Smooth muscle cell (in vitro differentiated cells): ENCODE data around the gene STPG2. TPM values are rescaled to one million over a fixed set of nuclear protein-coding genes. Genes with fewer than 3 reads are reported as not detected.
"Not testable (repeated sequence)": the region's sequence is repeated elsewhere in the genome, so short reads cannot be mapped to it uniquely, and the experiment has no call there.

Experiments used
- DNase-seq: peaks from one replicate; lab custom pipeline; 2025; ENCODE audit not compliant: unreplicated experiment; lab: John Stamatoyannopoulos, UW
- H2AFZ ChIP-seq: fragments of 200-600 bp; sonication (generic); 2 replicates; pipeline ENCODE4 v1.6.0; 2016; ENCODE audit warnings: antibody characterized with exemption, low read depth, mild to moderate bottlenecking
- H3F3A ChIP-seq: fragments of 200-600 bp; sonication (generic); 2 replicates; pipeline ENCODE4 v1.6.0; 2017; ENCODE audit warnings: antibody characterized with exemption, low read depth
- H3K27ac ChIP-seq: fragments of 200-600 bp; sonication (generic); 2 replicates; pipeline ENCODE4 v1.5.1; 2016; ENCODE audit warnings: low read depth, mild to moderate bottlenecking
- H3K27me3 ChIP-seq: fragments of 200-600 bp; sonication (generic); 2 replicates; pipeline ENCODE4 v1.6.1; 2016; ENCODE audit warnings: low read depth, mild to moderate bottlenecking
- H3K36me3 ChIP-seq: fragments of 200-600 bp; sonication (generic); 2 replicates; pipeline ENCODE4 v1.5.1; 2016; ENCODE audit warnings: low read depth
- H3K4me1 ChIP-seq: fragments of 200-600 bp; sonication (generic); 2 replicates; pipeline ENCODE4 v1.5.1; 2016; ENCODE audit warnings: low read depth
- H3K4me2 ChIP-seq: fragments of 200-600 bp; sonication (generic); 2 replicates; pipeline ENCODE4 v1.6.0; 2016; ENCODE audit warnings: mild to moderate bottlenecking
- H3K4me3 ChIP-seq: fragments of 200-600 bp; sonication (generic); 2 replicates; pipeline ENCODE4 v1.5.1; 2016; ENCODE audit warnings: mild to moderate bottlenecking
- H3K79me2 ChIP-seq: fragments of 200-600 bp; sonication (generic); 2 replicates; pipeline ENCODE4 v1.6.0; 2016; ENCODE audit warnings: low read depth, mild to moderate bottlenecking
- H3K9ac ChIP-seq: fragments of 200-600 bp; sonication (generic); 2 replicates; pipeline ENCODE4 v1.6.0; 2016; ENCODE audit warnings: low read depth
- H3K9me3 ChIP-seq: fragments of 200-600 bp; sonication (generic); replicated peaks from 2 replicates; pipeline ENCODE4 v1.5.1; 2016; ENCODE audit warnings: low read depth
- H4K20me1 ChIP-seq: fragments of 200-600 bp; sonication (generic); 2 replicates; pipeline ENCODE4 v1.6.0; 2016; ENCODE audit warnings: low read depth
- WGBS: methylation state at CpG from one replicate; pipeline ENCODE4 v1.1.7; 2016; ENCODE audit warnings: low lambda C conversion rate; 5-methylcytosine and 5-hydroxymethylcytosine counted together
- polyA plus RNA-seq: library from polyadenylated mRNA; unstranded; fragments of >200 nt; fragmentation: Nextera tagmentation; extraction: Ambion mirVana; gene quantifications from 2 replicates; pipeline ENCODE4 v1.2.1, GENCODE V29; 2016
- total RNA-seq: library from RNA; depleted of rRNA; stranded (reverse); fragments of >200 nt; gene quantifications from 2 replicates; pipeline ENCODE4 v1.2.3, GENCODE V29; 2014
- TF ChIP-seq, protein P1 (sequence below): fragments of 200-600 bp; sonication (generic); IDR thresholded peaks from 2 replicates; pipeline ENCODE4 v1.5.1; 2017; ENCODE audit warnings: borderline replicate concordance, mild to moderate bottlenecking, antibody characterized with exemption; ENCODE audit not compliant: insufficient read depth, poor library complexity, severe bottlenecking

STPG2 gene
- total and polyA plus RNA-seq, 2 experiments from 2014 or later = 0.09 to 0.31 TPM

DNA sequence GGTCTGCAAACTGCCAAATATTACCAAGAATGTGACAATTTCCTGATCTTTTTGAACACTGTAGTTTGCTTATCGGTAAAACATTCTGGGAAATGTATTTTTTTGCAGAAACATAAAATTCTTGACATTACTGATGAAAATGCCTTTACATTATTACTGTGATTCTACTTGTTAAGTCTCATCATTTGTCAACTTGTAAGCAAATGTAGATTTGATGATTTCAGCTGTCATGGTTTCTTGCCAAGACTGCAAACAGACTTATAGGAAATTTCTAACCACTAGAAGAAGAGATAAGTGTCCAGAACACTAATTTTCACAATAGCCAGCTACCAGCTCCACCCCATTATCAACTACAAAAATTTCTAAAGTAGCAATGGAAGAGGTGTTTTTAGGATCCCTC lies 560.4 kb downstream of the STPG2 start:
- H2AFZ ChIP-seq = no peak overlapping the region
- no peaks in the 10 kb centered on the region for H3F3A ChIP-seq
- TF ChIP-seq, protein P1, sequence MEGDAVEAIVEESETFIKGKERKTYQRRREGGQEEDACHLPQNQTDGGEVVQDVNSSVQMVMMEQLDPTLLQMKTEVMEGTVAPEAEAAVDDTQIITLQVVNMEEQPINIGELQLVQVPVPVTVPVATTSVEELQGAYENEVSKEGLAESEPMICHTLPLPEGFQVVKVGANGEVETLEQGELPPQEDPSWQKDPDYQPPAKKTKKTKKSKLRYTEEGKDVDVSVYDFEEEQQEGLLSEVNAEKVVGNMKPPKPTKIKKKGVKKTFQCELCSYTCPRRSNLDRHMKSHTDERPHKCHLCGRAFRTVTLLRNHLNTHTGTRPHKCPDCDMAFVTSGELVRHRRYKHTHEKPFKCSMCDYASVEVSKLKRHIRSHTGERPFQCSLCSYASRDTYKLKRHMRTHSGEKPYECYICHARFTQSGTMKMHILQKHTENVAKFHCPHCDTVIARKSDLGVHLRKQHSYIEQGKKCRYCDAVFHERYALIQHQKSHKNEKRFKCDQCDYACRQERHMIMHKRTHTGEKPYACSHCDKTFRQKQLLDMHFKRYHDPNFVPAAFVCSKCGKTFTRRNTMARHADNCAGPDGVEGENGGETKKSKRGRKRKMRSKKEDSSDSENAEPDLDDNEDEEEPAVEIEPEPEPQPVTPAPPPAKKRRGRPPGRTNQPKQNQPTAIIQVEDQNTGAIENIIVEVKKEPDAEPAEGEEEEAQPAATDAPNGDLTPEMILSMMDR = no peak
- no peaks in the 10 kb centered on the region for H4K20me1 ChIP-seq
- no peaks in the 10 kb centered on the region for H3K79me2 ChIP-seq
- H3K9me3 ChIP-seq = no peaks in the 10 kb centered on the region
- no peaks in the 10 kb centered on the region for H3K4me1 ChIP-seq
- H3K4me2 ChIP-seq = no peak overlapping the region
- WGBS = 76% methylated on average over 1 of the region's 1 CpG
- H3K27ac ChIP-seq = no peak overlapping the region
- no peak for DNase-seq
- no peak overlapping the region for H3K4me3 ChIP-seq
- no peak overlapping the region for H3K9ac ChIP-seq
- no peaks in the 10 kb centered on the region for H3K27me3 ChIP-seq
- no peaks in the 10 kb centered on the region for H3K36me3 ChIP-seq

DNA sequence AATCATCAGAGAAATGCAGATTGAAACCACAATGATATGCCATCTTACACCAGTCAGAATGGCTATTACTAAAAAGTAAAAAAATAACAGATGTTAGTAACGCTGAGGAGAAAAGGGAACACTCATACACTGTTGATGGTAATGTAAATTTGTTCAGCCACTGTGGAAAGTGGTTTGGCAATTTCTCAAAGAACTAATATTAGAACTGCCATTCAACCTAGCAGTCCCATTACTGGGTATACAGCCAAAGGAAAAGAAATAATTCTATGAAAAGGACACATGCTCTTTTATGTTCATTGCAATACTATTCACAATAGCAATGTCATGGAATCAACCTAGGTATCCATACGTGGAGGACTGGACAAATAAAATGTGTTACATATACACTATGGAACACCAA lies 566.3 kb downstream of the STPG2 start:
- H3F3A ChIP-seq = no peaks in the 10 kb centered on the region
- H3K9ac ChIP-seq = no peak overlapping the region
- no peak overlapping the region for H2AFZ ChIP-seq
- no peaks in the 10 kb centered on the region for H3K27me3 ChIP-seq
- H3K36me3 ChIP-seq = no peaks in the 10 kb centered on the region
- no peaks in the 10 kb centered on the region for H3K4me1 ChIP-seq
- H4K20me1 ChIP-seq = no peaks in the 10 kb centered on the region
- no peaks in the 10 kb centered on the region for H3K79me2 ChIP-seq
- TF ChIP-seq, protein P1 = no peak
- DNase-seq = no peak
- no peaks in the 10 kb centered on the region for H3K9me3 ChIP-seq
- 85% methylated on average over 2 of the region's 2 CpGs for WGBS
- no peak overlapping the region for H3K4me2 ChIP-seq
- no peak overlapping the region for H3K4me3 ChIP-seq
- H3K27ac ChIP-seq = no peak overlapping the region

DNA sequence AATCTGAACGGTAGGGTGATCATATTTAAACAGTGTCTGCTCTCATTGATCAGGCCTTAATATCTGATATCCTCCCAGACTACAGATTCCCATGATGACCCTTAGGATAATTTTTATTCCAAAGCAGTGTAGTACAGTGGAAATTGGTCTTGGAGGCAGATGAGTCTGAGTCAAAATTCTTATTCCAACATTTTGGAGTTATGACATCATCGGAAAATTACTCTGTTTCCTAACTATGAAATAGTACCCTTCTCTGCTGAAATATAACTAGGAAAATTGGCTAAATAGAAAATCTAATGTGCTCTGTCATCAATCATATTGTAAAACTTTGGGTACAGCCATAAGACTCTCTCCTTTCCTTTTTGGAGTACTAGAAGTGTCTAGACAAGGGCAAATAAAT lies 583.3 kb downstream of the STPG2 start:
- Histone ChIP-seq H3K27ac (no peak overlapping the region), H2AFZ (no peak overlapping the region), H3K79me2 (no peaks in the 10 kb centered on the region), H3F3A (no peaks in the 10 kb centered on the region), H4K20me1 (no peaks in the 10 kb centered on the region), H3K27me3 (no peaks in the 10 kb centered on the region), H3K9me3 (no peaks in the 10 kb centered on the region), H3K9ac (no peak overlapping the region), H3K4me3 (no peak overlapping the region), H3K4me2 (no peak overlapping the region), H3K36me3 (no peaks in the 10 kb centered on the region), H3K4me1 (no peaks in the 10 kb centered on the region)
- DNase-seq = no peak
- TF ChIP-seq, protein P1 = no peak
- WGBS = 88% methylated on average over 2 of the region's 2 CpGs

DNA sequence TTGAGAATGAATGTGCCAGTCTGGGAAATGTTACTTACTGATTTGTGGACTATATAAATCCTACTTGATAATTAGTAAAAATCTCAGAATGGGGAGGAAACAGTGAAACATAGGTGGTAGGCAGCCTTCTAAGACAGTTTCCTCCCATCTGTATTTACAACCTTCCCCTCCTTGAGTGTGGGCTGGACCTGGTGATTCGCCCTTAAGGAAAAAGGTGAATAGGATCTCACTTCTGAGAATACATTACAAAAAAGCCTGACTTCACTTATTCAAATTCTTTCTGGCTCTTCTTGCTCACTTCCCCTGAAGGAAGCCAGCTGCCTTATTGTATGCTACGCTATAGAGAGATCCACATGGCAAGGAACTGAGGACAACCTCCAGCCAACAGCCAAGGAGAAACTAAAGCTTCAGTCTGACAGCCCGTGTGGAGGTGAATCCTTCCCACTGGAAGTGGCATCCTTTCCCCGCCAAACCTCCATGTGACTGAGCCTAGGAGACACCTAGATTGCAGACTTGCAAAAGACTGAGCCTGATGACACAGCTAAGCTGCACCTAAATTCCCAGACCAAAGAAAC lies 585.0 kb downstream of the STPG2 start:
- Histone ChIP-seq H3F3A (no peaks in the 10 kb centered on the region), H3K27ac (no peak overlapping the region), H3K9me3 (no peaks in the 10 kb centered on the region), H2AFZ (no peak overlapping the region), H3K4me1 (no peaks in the 10 kb centered on the region), H3K9ac (no peak overlapping the region), H4K20me1 (no peaks in the 10 kb centered on the region), H3K4me2 (no peak overlapping the region), H3K27me3 (no peaks in the 10 kb centered on the region), H3K79me2 (no peaks in the 10 kb centered on the region), H3K4me3 (no peak overlapping the region), H3K36me3 (no peaks in the 10 kb centered on the region)
- no peak for DNase-seq
- TF ChIP-seq, protein P1 = no peak
- 56% methylated on average over 4 of the region's 4 CpGs for WGBS

DNA sequence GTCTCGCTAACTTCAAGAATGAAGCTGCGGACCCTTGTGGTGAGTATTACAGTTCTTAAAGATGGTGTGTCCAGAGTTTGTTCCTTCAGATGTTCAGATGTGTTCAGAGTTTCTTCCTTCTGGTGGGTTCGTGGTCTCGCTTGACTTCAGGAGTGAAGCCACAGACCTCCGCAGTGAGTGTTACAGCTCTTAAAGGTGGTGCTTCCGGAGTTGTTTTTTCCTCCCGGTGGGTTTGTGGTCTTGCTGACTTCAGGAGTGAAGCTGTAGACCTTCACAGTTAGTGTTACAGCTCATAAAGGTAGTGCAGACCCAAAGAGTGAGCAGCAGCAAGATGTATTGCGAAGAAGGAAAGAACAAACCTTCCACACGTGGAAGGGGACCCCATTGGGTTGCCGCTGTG lies 592.6 kb downstream of the STPG2 start:
- WGBS = 94% methylated on average over 10 of the region's 10 CpGs
- not testable (repeated sequence) for H3K4me3 ChIP-seq, H4K20me1 ChIP-seq, H3F3A ChIP-seq, H3K27me3 ChIP-seq, H3K27ac ChIP-seq, H3K4me2 ChIP-seq, H3K9me3 ChIP-seq, H3K79me2 ChIP-seq, H3K9ac ChIP-seq, H2AFZ ChIP-seq, DNase-seq, H3K36me3 ChIP-seq, H3K4me1 ChIP-seq
